ENCODE results near the gene STUM. TPM values are rescaled to one million over a fixed set of nuclear protein-coding genes. Genes with fewer than 3 reads are reported as not detected.

The STUM gene
- total and polyA plus RNA-seq, 8 donors = 0.15 to 2.1 (median 1.4) TPM

DNA sequence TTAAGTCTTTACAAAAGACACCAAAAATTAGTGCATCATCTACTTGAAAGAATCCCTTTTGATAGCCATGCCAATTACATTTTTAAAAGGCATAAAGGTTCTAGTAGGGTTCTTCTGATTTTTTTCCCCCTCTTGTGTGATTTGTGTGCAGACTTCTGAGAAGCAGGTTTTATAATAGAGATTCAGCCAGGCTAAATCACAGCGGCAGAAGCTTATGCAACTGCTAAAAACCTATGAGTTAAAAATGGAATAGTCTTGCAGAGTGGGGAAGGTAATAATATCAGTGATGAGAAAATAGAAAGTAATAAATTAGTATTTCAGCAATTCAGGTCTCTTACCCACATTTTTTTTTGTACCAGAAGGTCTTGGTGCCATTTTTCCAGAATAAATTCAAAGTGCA lies 17.7 kb downstream of the STUM start:
- no peaks in the 10 kb centered on the region for H3K27me3 ChIP-seq
- H3K4me3 ChIP-seq = no peak overlapping the region
- DNase-seq = no peak
- H3K36me3 ChIP-seq = no peaks in the 10 kb centered on the region
- H3K27ac ChIP-seq = no peak overlapping the region
- intact Hi-C loops (cut with DNase I) = no loop called here
- no peaks in the 10 kb centered on the region for H3K9me3 ChIP-seq
- H3K4me1 ChIP-seq = no peaks in the 10 kb centered on the region
- TF ChIP-seq, protein P1, sequence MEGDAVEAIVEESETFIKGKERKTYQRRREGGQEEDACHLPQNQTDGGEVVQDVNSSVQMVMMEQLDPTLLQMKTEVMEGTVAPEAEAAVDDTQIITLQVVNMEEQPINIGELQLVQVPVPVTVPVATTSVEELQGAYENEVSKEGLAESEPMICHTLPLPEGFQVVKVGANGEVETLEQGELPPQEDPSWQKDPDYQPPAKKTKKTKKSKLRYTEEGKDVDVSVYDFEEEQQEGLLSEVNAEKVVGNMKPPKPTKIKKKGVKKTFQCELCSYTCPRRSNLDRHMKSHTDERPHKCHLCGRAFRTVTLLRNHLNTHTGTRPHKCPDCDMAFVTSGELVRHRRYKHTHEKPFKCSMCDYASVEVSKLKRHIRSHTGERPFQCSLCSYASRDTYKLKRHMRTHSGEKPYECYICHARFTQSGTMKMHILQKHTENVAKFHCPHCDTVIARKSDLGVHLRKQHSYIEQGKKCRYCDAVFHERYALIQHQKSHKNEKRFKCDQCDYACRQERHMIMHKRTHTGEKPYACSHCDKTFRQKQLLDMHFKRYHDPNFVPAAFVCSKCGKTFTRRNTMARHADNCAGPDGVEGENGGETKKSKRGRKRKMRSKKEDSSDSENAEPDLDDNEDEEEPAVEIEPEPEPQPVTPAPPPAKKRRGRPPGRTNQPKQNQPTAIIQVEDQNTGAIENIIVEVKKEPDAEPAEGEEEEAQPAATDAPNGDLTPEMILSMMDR (IDR thresholded peaks at IDR 0.05) = no peak
- ATAC-seq = no peak

GRCh38 chr1:226566760-226567159 lies 18.2 kb downstream of the STUM start:
- DNase-seq (no peak), ATAC-seq (no peak)
- TF ChIP-seq, protein P1 (IDR thresholded peaks at IDR 0.05) = no peak
- Histone ChIP-seq H3K4me3 (no peak overlapping the region), H3K27me3 (no peaks in the 10 kb centered on the region), H3K4me1 (no peaks in the 10 kb centered on the region), H3K27ac (no peak overlapping the region), H3K9me3 (no peaks in the 10 kb centered on the region), H3K36me3 (no peaks in the 10 kb centered on the region)
- intact Hi-C loops (cut with DNase I) = no loop called here

DNA sequence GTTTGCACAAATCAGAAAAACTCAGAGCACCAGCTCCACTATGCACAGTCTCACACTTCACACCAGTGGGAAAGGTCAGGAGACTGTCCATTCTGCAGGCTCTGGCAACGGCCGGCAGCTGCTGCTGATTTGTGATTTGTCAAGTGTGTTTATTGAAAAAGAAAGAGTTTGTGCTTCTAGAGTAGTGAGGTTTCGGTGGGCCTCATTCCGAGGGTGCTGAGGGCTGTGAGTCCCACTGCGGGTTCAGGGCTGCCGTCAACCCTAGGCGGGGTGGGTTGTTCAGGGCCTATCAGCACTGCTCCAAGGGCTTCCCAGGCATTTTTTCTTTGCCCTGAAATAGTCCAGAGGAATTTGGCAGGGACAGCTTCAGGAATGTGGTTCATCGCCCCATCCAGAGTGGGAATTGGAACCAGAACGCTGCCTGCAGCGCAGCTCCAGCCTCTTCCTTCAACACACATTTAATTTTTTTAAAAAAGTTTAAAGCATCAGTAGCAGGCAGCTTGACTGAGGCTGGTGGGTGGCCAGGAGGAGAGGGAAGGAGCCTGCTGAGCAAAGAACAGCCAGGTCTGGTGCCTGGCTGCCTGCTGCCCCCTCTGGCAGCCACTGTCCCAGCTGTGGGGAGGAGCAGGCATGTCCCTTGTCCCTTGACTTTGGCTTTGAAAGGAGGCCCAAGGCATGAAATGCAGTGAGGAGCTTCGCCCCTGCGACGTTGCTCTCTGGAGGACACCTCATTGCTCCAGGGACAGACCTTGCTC lies 19.7 kb downstream of the STUM start:
- H3K36me3 ChIP-seq = no peaks in the 10 kb centered on the region
- no peak for DNase-seq
- TF ChIP-seq, protein P1 (IDR thresholded peaks at IDR 0.05) = no peak
- H3K4me3 ChIP-seq = no peak overlapping the region
- H3K27me3 ChIP-seq = no peaks in the 10 kb centered on the region
- no peak for ATAC-seq
- no peak overlapping the region for H3K27ac ChIP-seq
- H3K9me3 ChIP-seq = no peaks in the 10 kb centered on the region
- intact Hi-C loops (cut with DNase I) = no loop called here
- no peaks in the 10 kb centered on the region for H3K4me1 ChIP-seq

- Histone ChIP-seq H3K9me3 (no peaks in the 10 kb centered on the region), H3K27ac (no peak overlapping the region), H3K36me3 (no peaks in the 10 kb centered on the region), H3K27me3 (no peaks in the 10 kb centered on the region), H3K4me1 (no peaks in the 10 kb centered on the region), H3K4me3 (no peak overlapping the region)
- no peak for DNase-seq
- TF ChIP-seq, protein P1 (IDR thresholded peaks at IDR 0.05) = no peak
- ATAC-seq = no peak
- intact Hi-C loops (cut with DNase I) = no loop called here
Measured at GRCh38 chr1:226568975-226569741, 20.6 kb downstream of the STUM start.

GRCh38 chr1:226569879-226570547 lies 21.4 kb downstream of the STUM start:
- Histone ChIP-seq H3K27me3 (no peaks in the 10 kb centered on the region), H3K4me3 (no peak overlapping the region), H3K4me1 (no peaks in the 10 kb centered on the region), H3K27ac (no peak overlapping the region), H3K9me3 (no peaks in the 10 kb centered on the region), H3K36me3 (no peaks in the 10 kb centered on the region)
- intact Hi-C loops (cut with DNase I) = no loop called here
- DNase-seq (no peak), ATAC-seq (no peak)
- TF ChIP-seq, protein P1 (IDR thresholded peaks at IDR 0.05) = no peak

All from left lung (tissue), 10 donors.